ENCODE results near the gene MTM1. TPM values are rescaled to one million over a fixed set of nuclear protein-coding genes. Genes with fewer than 3 reads are reported as not detected.

MTM1 gene
- total and polyA plus RNA-seq, 2 experiments from 2014 or later: 3.2 to 8.7 TPM

DNA sequence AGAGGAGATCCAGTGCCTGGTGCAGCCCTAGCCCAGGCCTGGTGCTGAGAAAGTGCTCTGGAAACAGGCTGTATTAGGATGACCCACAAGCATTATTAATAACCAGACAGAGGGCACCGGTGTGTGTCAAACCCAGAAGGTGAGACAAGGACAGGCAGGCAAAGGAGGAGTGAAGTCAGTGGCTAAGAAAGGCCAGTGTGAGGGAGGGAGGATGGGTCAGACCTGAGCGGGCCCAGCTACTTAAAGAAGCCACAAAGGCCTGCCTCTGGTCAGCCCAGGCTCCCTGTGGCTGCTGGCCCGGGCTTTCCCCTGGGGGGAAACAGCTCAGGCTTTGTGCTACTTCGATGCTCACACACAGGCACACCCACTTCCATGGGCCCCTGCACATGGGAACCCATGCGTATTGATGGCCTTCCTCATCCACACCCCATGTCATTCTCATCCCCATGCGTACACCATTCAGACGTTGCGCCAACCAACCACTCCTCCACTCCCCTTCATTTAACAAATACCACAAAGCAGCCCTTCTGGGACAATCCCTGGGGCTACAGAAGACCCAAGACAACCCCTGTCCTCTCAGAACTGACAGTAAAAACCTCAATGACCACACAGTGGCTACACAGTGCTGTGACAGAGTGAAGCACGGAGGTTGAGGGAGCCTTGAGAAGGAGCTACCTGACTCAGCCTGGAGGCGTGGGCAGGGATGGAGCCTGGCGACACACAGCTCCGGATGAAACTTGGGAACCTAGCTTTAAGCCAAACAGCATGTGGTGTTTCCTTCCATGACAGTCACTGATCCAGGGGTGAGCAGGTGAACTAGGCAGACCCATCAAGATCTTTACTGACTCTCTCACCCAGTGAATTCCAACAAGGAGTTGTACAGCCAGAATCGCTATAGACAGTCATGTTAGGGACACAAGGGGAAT is 24.9 kb upstream of the MTM1 start (continued):
- TF ChIP-seq ZNF331 (CRISPR knock-in tag; IDR thresholded peaks at IDR 0.05; ENCODE audit: low read depth) (no peak), EZH2 (IDR thresholded peaks at IDR 0.05; ENCODE audit: low read depth, unreplicated experiment) (no peak), JUNB (IDR thresholded peaks at IDR 0.05; ENCODE audit: unreplicated experiment) (no peak), POLR2AphosphoS5 (IDR thresholded peaks at IDR 0.05; ENCODE audit: low read depth) (no peak)
- TF ChIP-seq, protein P1, sequence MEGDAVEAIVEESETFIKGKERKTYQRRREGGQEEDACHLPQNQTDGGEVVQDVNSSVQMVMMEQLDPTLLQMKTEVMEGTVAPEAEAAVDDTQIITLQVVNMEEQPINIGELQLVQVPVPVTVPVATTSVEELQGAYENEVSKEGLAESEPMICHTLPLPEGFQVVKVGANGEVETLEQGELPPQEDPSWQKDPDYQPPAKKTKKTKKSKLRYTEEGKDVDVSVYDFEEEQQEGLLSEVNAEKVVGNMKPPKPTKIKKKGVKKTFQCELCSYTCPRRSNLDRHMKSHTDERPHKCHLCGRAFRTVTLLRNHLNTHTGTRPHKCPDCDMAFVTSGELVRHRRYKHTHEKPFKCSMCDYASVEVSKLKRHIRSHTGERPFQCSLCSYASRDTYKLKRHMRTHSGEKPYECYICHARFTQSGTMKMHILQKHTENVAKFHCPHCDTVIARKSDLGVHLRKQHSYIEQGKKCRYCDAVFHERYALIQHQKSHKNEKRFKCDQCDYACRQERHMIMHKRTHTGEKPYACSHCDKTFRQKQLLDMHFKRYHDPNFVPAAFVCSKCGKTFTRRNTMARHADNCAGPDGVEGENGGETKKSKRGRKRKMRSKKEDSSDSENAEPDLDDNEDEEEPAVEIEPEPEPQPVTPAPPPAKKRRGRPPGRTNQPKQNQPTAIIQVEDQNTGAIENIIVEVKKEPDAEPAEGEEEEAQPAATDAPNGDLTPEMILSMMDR (conservative IDR thresholded peaks at IDR 0.05; ENCODE audit: low read depth in 2 of 2): no peak
- TF ChIP-seq, protein P2, sequence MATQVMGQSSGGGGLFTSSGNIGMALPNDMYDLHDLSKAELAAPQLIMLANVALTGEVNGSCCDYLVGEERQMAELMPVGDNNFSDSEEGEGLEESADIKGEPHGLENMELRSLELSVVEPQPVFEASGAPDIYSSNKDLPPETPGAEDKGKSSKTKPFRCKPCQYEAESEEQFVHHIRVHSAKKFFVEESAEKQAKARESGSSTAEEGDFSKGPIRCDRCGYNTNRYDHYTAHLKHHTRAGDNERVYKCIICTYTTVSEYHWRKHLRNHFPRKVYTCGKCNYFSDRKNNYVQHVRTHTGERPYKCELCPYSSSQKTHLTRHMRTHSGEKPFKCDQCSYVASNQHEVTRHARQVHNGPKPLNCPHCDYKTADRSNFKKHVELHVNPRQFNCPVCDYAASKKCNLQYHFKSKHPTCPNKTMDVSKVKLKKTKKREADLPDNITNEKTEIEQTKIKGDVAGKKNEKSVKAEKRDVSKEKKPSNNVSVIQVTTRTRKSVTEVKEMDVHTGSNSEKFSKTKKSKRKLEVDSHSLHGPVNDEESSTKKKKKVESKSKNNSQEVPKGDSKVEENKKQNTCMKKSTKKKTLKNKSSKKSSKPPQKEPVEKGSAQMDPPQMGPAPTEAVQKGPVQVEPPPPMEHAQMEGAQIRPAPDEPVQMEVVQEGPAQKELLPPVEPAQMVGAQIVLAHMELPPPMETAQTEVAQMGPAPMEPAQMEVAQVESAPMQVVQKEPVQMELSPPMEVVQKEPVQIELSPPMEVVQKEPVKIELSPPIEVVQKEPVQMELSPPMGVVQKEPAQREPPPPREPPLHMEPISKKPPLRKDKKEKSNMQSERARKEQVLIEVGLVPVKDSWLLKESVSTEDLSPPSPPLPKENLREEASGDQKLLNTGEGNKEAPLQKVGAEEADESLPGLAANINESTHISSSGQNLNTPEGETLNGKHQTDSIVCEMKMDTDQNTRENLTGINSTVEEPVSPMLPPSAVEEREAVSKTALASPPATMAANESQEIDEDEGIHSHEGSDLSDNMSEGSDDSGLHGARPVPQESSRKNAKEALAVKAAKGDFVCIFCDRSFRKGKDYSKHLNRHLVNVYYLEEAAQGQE (IDR thresholded peaks at IDR 0.05; ENCODE audit: unreplicated experiment): no peak

DNA sequence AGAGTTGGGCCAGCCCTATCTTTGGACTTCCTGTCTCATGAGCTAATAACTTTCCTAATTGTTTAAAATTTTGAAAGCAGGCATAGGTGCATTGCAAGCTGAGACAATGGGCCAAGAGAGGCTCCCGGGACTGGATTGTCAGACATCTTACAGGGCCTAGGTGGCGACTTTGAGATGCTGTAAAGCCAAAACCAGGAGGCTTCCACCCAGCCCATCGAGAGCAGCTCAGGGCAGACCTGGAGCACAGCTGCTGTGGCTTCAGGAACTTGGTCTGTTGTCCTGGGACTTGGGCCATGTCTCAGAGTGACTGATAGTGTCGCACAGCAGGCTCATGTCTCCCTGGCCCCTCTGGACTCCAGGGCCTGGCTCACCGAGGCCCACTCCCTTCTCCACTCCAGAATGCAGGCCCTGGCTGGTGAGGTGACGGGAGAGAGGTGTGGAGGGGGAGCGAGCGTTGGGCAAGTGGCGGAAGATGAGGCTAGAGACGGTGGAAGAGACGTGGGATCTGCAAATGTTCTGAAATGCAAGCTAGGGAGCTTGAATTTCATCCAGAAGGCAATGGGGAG is 24.1 kb upstream of the MTM1 start:
- H3K27me3 Mint-ChIP-seq (ENCODE audit: insufficient read depth, low read depth, poor library complexity): peaks cover 21% of the 10 kb centered on the region
- no peaks in the 10 kb centered on the region for H3K9me2 ChIP-seq (ENCODE audit: insufficient read depth)
- no peaks in the 10 kb centered on the region for H3K9me3 Mint-ChIP-seq
- H2AFZ ChIP-seq: peak overlapping the region; percentile 69; the same call in 1 of the 2 replicates
- no peak overlapping the region for H3K4me3 ChIP-seq
- H3K27ac Mint-ChIP-seq: no peak overlapping the region
- H3K36me3 ChIP-seq (ENCODE audit: insufficient read depth): no peaks in the 10 kb centered on the region
- H3K27ac ChIP-seq (ENCODE audit: low read depth): no peak overlapping the region
- no peaks in the 10 kb centered on the region for H3K4me1 ChIP-seq (ENCODE audit: insufficient read depth)
- no peaks in the 10 kb centered on the region for H3K79me2 ChIP-seq (replicated peaks; ENCODE audit: insufficient read depth)
- H4K20me1 ChIP-seq (replicated peaks; ENCODE audit: insufficient read depth): no peaks in the 10 kb centered on the region
- DNase-seq (ENCODE audit: low spot score) (peak; percentile 65), ATAC-seq (peak; percentile 66)
- TF ChIP-seq JUNB (IDR thresholded peaks at IDR 0.05; ENCODE audit: unreplicated experiment): no peak
- TF ChIP-seq, protein P1 (conservative IDR thresholded peaks at IDR 0.05; ENCODE audit: low read depth in 2 of 2): peak; percentile 29 to 64
- H3F3A ChIP-seq (replicated peaks; ENCODE audit: low read depth): no peaks in the 10 kb centered on the region
- H3K4me3 Mint-ChIP-seq: no peak overlapping the region
- no peak overlapping the region for H3K4me2 ChIP-seq
- no peaks in the 10 kb centered on the region for H3K36me3 Mint-ChIP-seq (ENCODE audit: low read depth)
- peaks cover 25% of the 10 kb centered on the region for H3K27me3 ChIP-seq (ENCODE audit: insufficient read depth)
- H3K4me1 Mint-ChIP-seq: peaks cover 12% of the 10 kb centered on the region; the same call in 2 of the 3 replicates
